Caco-2 (cell line): ENCODE results near the gene KLF17. TPM values are rescaled to one million over a fixed set of nuclear protein-coding genes. Genes with fewer than 3 reads are reported as not detected.

Experiments
- BruUV-seq: library from RNA; stranded (reverse); fragments of 400-500 nt; replicated peaks from 2 replicates; lab custom pipeline; 2021; lab: Mats Ljungman, UMichigan
- CTCF ChIA-PET: fragments of 300-600 bp; sonication (Branson Sonifier 250); formaldehyde crosslinking; loops from one replicate; lab custom pipeline; 2022; ENCODE audit warnings: antibody characterized with exemption; lab: Charles Lee
- POLR2A ChIA-PET: fragments of 300-600 bp; sonication (Branson Sonifier 250); formaldehyde crosslinking; loops from one replicate; lab custom pipeline; 2022; ENCODE audit warnings: antibody characterized with exemption; lab: Charles Lee
- DNase-seq, 2 experiments: peaks; one replicate each; pipeline versions ENCODE4 v3.0.0 to v3.0.0-alpha.2; 2020 to 2022
- H3K27me3 ChIP-seq: replicated peaks from 2 replicates; pipeline ENCODE4 v1.6.0; 2011; ENCODE audit warnings: low read length; ENCODE audit not compliant: control insufficient read depth, insufficient read depth
- H3K36me3 ChIP-seq: 2 replicates; pipeline ENCODE4 v1.5.1; 2011; ENCODE audit warnings: low read length; ENCODE audit not compliant: control insufficient read depth, insufficient read depth
- H3K4me1 ChIP-seq: fragments of 250-450 bp; sonication (Bioruptor Pico); 2 replicates; pipeline ENCODE4 v1.5.1; 2020; ENCODE audit warnings: mild to moderate bottlenecking
- H3K4me3 ChIP-seq: 2 replicates; pipeline ENCODE4 v1.5.1; 2011; ENCODE audit warnings: low read depth, mild to moderate bottlenecking, control low read depth, low read length
- H3K9me3 ChIP-seq: fragments of 250-450 bp; sonication (Bioruptor Pico); 2 replicates; pipeline ENCODE4 v1.5.1; 2020; ENCODE audit warnings: mild to moderate bottlenecking, moderate library complexity
- H3K27ac Mint-ChIP-seq: one replicate; pipeline ENCODE4 v1.8.0; 2022; ENCODE audit warnings: mixed read lengths; ENCODE audit not compliant: unreplicated experiment
- H3K27me3 Mint-ChIP-seq: one replicate; pipeline ENCODE4 v1.8.0; 2022; ENCODE audit warnings: mixed read lengths; ENCODE audit not compliant: insufficient read depth, unreplicated experiment
- H3K36me3 Mint-ChIP-seq: one replicate; pipeline ENCODE4 v1.8.0; 2022; ENCODE audit warnings: mild to moderate bottlenecking, mixed read lengths; ENCODE audit not compliant: insufficient read depth, unreplicated experiment
- H3K4me1 Mint-ChIP-seq: one replicate; pipeline ENCODE4 v1.8.0; 2022; ENCODE audit warnings: low read depth, mixed read lengths; ENCODE audit not compliant: unreplicated experiment
- H3K4me3 Mint-ChIP-seq: one replicate; pipeline ENCODE4 v1.8.0; 2022; ENCODE audit warnings: mild to moderate bottlenecking, moderate library complexity, mixed read lengths; ENCODE audit not compliant: unreplicated experiment
- H3K9me3 Mint-ChIP-seq: one replicate; pipeline ENCODE4 v1.8.0; 2022; ENCODE audit warnings: mixed read lengths; ENCODE audit not compliant: unreplicated experiment
- intact Hi-C: fragments of 100-400 bp; cut with micrococcal nuclease; formaldehyde crosslinking; loops from one replicate; pipeline ENCODE4 v1.10.0; 2022; ENCODE audit not compliant: unreplicated experiment
- total RNA-seq: library from RNA; stranded (reverse); gene quantifications from 2 replicates; pipeline ENCODE4 v1.2.3, GENCODE V29; 2022
- TF ChIP-seq, protein P1 (sequence below), 2 experiments: fragments of 200-600 bp in 1 of 2; IDR thresholded peaks; 1 replicate in 1 of 2; 2 replicates in 1 of 2; pipeline versions ENCODE4 v1.5.1 to v1.8.0; 2011 to 2022; ENCODE audit warnings: antibody characterized with exemption in 1 of 2, control low read depth in 1 of 2, inconsistent platforms in 1 of 2, low read depth in 1 of 2, low read length in 1 of 2, mild to moderate bottlenecking in 1 of 2, moderate library complexity in 1 of 2; ENCODE audit not compliant: insufficient read depth in 1 of 2, severe bottlenecking in 1 of 2, unreplicated experiment in 1 of 2

The KLF17 gene
- total RNA-seq, 1 experiment from 2014 or later: not detected

DNA sequence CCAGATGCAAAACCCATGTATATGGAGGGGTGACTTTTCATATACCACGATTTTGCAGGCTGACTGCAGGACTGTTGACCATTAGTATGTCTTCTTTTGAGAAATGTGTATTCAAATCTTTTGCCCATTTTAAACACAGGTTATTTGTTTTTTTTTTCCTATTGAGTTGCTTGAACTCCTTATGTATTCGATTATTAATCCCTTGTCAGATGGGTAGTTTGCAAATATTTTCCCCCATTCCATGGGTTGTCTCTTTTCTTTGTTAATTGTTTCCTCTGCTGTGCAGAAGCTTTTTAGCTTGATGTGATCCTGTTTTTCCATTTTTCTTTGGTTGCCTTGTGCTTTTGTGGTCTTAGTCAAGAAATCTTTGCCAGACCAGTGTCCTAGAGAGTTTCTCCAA lies 24.6 kb upstream of the KLF17 start:
- H3K4me1 Mint-ChIP-seq: no peaks in the 10 kb centered on the region
- Histone ChIP-seq H3K4me3 (no peak overlapping the region), H3K36me3 (no peaks in the 10 kb centered on the region), H3K9me3 (no peaks in the 10 kb centered on the region), H3K27me3 (no peaks in the 10 kb centered on the region), H3K4me1 (no peaks in the 10 kb centered on the region)
- H3K4me3 Mint-ChIP-seq: no peak overlapping the region
- POLR2A ChIA-PET: no interaction called here
- TF ChIP-seq, protein P1, sequence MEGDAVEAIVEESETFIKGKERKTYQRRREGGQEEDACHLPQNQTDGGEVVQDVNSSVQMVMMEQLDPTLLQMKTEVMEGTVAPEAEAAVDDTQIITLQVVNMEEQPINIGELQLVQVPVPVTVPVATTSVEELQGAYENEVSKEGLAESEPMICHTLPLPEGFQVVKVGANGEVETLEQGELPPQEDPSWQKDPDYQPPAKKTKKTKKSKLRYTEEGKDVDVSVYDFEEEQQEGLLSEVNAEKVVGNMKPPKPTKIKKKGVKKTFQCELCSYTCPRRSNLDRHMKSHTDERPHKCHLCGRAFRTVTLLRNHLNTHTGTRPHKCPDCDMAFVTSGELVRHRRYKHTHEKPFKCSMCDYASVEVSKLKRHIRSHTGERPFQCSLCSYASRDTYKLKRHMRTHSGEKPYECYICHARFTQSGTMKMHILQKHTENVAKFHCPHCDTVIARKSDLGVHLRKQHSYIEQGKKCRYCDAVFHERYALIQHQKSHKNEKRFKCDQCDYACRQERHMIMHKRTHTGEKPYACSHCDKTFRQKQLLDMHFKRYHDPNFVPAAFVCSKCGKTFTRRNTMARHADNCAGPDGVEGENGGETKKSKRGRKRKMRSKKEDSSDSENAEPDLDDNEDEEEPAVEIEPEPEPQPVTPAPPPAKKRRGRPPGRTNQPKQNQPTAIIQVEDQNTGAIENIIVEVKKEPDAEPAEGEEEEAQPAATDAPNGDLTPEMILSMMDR (IDR thresholded peaks at IDR 0.05; ENCODE audit: insufficient read depth in 1 of 2, low read depth in 1 of 2, low read length in 1 of 2, severe bottlenecking in 1 of 2, unreplicated experiment in 1 of 2): no peak
- intact Hi-C loops: no loop called here
- no peaks in the 10 kb centered on the region for H3K9me3 Mint-ChIP-seq
- no TSS peak for BruUV-seq
- CTCF ChIA-PET: no interaction called here
- peaks cover 4% of the 10 kb centered on the region for H3K27me3 Mint-ChIP-seq
- no peaks in the 10 kb centered on the region for H3K36me3 Mint-ChIP-seq
- H3K27ac Mint-ChIP-seq: no peak overlapping the region
- DNase-seq: no peak

DNA sequence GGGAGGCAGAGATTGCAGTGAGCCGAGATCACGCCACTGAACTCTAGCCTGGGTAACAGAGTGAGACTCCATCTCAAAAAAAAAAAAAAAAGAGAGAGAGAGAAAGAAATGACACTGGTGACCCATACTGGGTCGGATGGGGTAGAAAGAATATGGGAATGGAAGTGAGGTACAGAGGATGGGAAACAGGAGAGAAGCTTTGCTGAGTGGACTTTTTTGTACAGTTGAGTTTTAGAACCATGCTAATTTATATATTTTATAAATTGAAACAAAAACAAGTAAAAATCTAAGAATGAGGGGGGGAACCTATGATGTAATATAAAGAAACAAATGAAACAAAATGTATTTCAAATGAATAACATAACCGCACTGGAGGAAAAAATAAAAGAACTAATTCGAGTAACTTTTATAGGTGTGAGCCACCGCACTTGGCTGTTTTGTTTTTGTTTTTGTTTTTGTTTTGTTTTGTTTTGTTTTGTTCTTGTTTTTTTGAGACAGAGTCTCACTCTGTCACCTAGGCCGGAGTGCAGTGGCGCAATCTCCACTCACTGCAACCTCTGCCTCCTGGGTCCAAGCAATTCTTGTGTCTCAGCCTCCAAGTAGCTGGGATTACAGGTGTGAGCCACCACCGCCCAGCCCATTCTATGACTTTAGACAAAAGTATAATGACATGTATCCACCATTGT lies 18.3 kb upstream of the KLF17 start:
- Mint-ChIP-seq H3K27ac (no peak overlapping the region), H3K9me3 (no peaks in the 10 kb centered on the region), H3K4me1 (no peaks in the 10 kb centered on the region), H3K4me3 (no peak overlapping the region), H3K36me3 (no peaks in the 10 kb centered on the region), H3K27me3 (no peaks in the 10 kb centered on the region)
- Histone ChIP-seq H3K27me3 (no peaks in the 10 kb centered on the region), H3K4me1 (no peaks in the 10 kb centered on the region), H3K4me3 (no peak overlapping the region), H3K9me3 (no peaks in the 10 kb centered on the region), H3K36me3 (no peaks in the 10 kb centered on the region)
- BruUV-seq: no TSS peak
- TF ChIP-seq, protein P1 (IDR thresholded peaks at IDR 0.05; ENCODE audit: insufficient read depth in 1 of 2, low read depth in 1 of 2, low read length in 1 of 2, severe bottlenecking in 1 of 2, unreplicated experiment in 1 of 2): no peak
- intact Hi-C loops: no loop called here
- DNase-seq: no peak
- CTCF ChIA-PET: no interaction called here
- POLR2A ChIA-PET: no interaction called here

DNA sequence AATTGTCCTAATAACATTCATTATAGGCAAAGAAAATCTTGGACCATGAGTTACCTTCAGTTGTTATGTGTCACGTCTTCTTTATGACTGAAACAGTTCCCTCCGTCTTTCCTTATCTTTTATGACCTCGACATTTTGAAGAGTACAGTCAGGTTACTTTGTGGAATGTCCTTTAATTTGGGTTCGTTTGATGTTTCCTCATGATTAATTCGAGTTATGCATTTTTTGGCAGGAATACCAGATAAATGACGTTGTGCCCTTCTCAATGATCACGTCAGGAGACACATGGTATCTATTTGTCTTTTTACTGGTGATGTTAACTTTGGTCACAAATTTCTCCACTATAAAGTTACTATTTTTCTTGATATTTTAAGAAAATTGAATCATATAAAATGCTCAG lies 17.3 kb upstream of the KLF17 start:
- H3K36me3 Mint-ChIP-seq: no peaks in the 10 kb centered on the region
- H3K9me3 Mint-ChIP-seq: no peaks in the 10 kb centered on the region
- Histone ChIP-seq H3K4me1 (no peaks in the 10 kb centered on the region), H3K27me3 (no peaks in the 10 kb centered on the region), H3K36me3 (no peaks in the 10 kb centered on the region), H3K4me3 (no peak overlapping the region), H3K9me3 (no peaks in the 10 kb centered on the region)
- DNase-seq: no peak
- BruUV-seq: no TSS peak
- TF ChIP-seq, protein P1 (IDR thresholded peaks at IDR 0.05; ENCODE audit: insufficient read depth in 1 of 2, low read depth in 1 of 2, low read length in 1 of 2, severe bottlenecking in 1 of 2, unreplicated experiment in 1 of 2): no peak
- ChIA-PET POLR2A (no interaction called here), CTCF (no interaction called here)
- H3K4me1 Mint-ChIP-seq: no peaks in the 10 kb centered on the region
- H3K27me3 Mint-ChIP-seq: peaks cover 4% of the 10 kb centered on the region
- H3K4me3 Mint-ChIP-seq: no peak overlapping the region
- intact Hi-C loops: no loop called here
- no peak overlapping the region for H3K27ac Mint-ChIP-seq
